ENCODE measurements around the gene KIRREL3. TPM values are rescaled to one million over a fixed set of nuclear protein-coding genes. Genes with fewer than 3 reads are reported as not detected.

The KIRREL3 gene
- total and polyA plus RNA-seq, 10 donors, result 0.50 to 5.4 (median 2.0) TPM

- no peak for TF ChIP-seq CTCF (IDR thresholded peaks at IDR 0.05 in 8 of 11, conservative IDR thresholded peaks at IDR 0.05 in 3 of 11)
- TF ChIP-seq POLR2A (IDR thresholded peaks at IDR 0.05), result no peak
- TF ChIP-seq POLR2AphosphoS5 (IDR thresholded peaks at IDR 0.05), result no peak
- intact Hi-C loops (cut with DNase I; ENCODE audit: low total_unique reads), result loop anchor here (5.0 kb wide), 1 partner anchor 254 kb away; no protein-coding TSS in a partner anchor
- H3K9me3 ChIP-seq, result peaks cover 0 to 7% (median 1%) of the 10 kb centered on the region in 8 donors
- no peak for DNase-seq
- no peaks in the 10 kb centered on the region for H3K36me3 ChIP-seq
- H3K4me3 ChIP-seq, result no peak overlapping the region
- no peak overlapping the region for H3K27ac ChIP-seq
- WGBS, 5 donors, result 76 to 79% (median 77%) methylated on average over 5 of the region's 5 CpGs
- no peaks in the 10 kb centered on the region for H3K4me1 ChIP-seq
- peaks cover 0 to 42% (median 5%) of the 10 kb centered on the region in 7 donors for H3K27me3 ChIP-seq (replicated peaks in 1 of 7)
Observed at GRCh38 chr11:126971305-126971704, 29.3 kb downstream of the KIRREL3 start.

- peaks cover 0 to 43% (median 5%) of the 10 kb centered on the region in 7 donors for H3K27me3 ChIP-seq (replicated peaks in 1 of 7)
- H3K4me3 ChIP-seq, result no peak overlapping the region
- TF ChIP-seq CTCF (IDR thresholded peaks at IDR 0.05 in 8 of 11, conservative IDR thresholded peaks at IDR 0.05 in 3 of 11) (peak in 9 of 11 experiments; percentile 13 to 51 (median 33)), POLR2AphosphoS5 (IDR thresholded peaks at IDR 0.05) (no peak), POLR2A (IDR thresholded peaks at IDR 0.05) (no peak)
- no peaks in the 10 kb centered on the region for H3K36me3 ChIP-seq
- peaks cover 0 to 7% (median 1%) of the 10 kb centered on the region in 8 donors for H3K9me3 ChIP-seq
- 38 to 50% (median 41%) methylated on average over 6 of the region's 6 CpGs for WGBS, 5 donors
- DNase-seq, result no peak
- H3K27ac ChIP-seq, result no peak overlapping the region
- intact Hi-C loops (cut with DNase I; ENCODE audit: low total_unique reads), result loop anchor here (5.0 kb wide), 1 partner anchor 253 kb away; no protein-coding TSS in a partner anchor
- no peaks in the 10 kb centered on the region for H3K4me1 ChIP-seq
Observed at GRCh38 chr11:126969865-126970479, 30.6 kb downstream of the KIRREL3 start.

- Histone ChIP-seq H3K4me3 (no peak overlapping the region), H3K27me3 (replicated peaks in 1 of 7) (peaks cover 0 to 43% (median 5%) of the 10 kb centered on the region in 7 donors), H3K4me1 (no peaks in the 10 kb centered on the region), H3K27ac (no peak overlapping the region), H3K36me3 (no peaks in the 10 kb centered on the region), H3K9me3 (peaks cover 0 to 7% (median 1%) of the 10 kb centered on the region in 8 donors)
- no peak for DNase-seq
- TF ChIP-seq CTCF (IDR thresholded peaks at IDR 0.05 in 8 of 11, conservative IDR thresholded peaks at IDR 0.05 in 3 of 11), result no peak
- TF ChIP-seq POLR2AphosphoS5 (IDR thresholded peaks at IDR 0.05), result no peak
- no peak for TF ChIP-seq POLR2A (IDR thresholded peaks at IDR 0.05)
- intact Hi-C loops (cut with DNase I; ENCODE audit: low total_unique reads), result no loop called here
- WGBS, 5 donors, result 33 to 40% (median 37%) methylated on average over 13 to 14 of the region's 14 CpGs
Observed at GRCh38 chr11:126968915-126969314, 31.7 kb downstream of the KIRREL3 start.

- intact Hi-C loops (cut with DNase I; ENCODE audit: low total_unique reads), result no loop called here
- WGBS, 5 donors, result 73 to 79% (median 75%) methylated on average over 6 of the region's 6 CpGs
Observed at GRCh38 chr11:126965331-126965730, 35.2 kb downstream of the KIRREL3 start.

More at GRCh38 chr11:126965331-126965730, 35.2 kb downstream of the KIRREL3 start:
- no peak for DNase-seq
- Histone ChIP-seq H3K27ac (no peak overlapping the region), H3K4me1 (no peaks in the 10 kb centered on the region), H3K9me3 (no peaks in the 10 kb centered on the region), H3K4me3 (no peak overlapping the region), H3K36me3 (no peaks in the 10 kb centered on the region), H3K27me3 (replicated peaks in 1 of 7) (peaks cover 0 to 36% (median 0%) of the 10 kb centered on the region in 7 donors)
- TF ChIP-seq POLR2AphosphoS5 (IDR thresholded peaks at IDR 0.05) (no peak), POLR2A (IDR thresholded peaks at IDR 0.05) (no peak), CTCF (IDR thresholded peaks at IDR 0.05 in 8 of 11, conservative IDR thresholded peaks at IDR 0.05 in 3 of 11) (no peak)
